ENCODE results near the gene ZWILCH.

The ZWILCH gene

GRCh38 chr15:66558271-66558670 is 53.1 kb downstream of the ZWILCH start:
- no peak for DNase-seq

GRCh38 chr15:66560856-66561525 is 55.9 kb downstream of the ZWILCH start:
- DNase-seq, result no peak

- DNase-seq, result no peak
Observed at GRCh38 chr15:66563126-66563525, 58.0 kb downstream of the ZWILCH start.

GRCh38 chr15:66563566-66564110 is 58.5 kb downstream of the ZWILCH start:
- DNase-seq, result no peak

- DNase-seq, result peak; percentile 41
Observed at GRCh38 chr15:66564136-66565041, 59.3 kb downstream of the ZWILCH start.

- peak; percentile 37 for DNase-seq
Observed at GRCh38 chr15:66565141-66565641, 60.1 kb downstream of the ZWILCH start.

- no peak for DNase-seq
Observed at GRCh38 chr15:66565741-66566144, 60.6 kb downstream of the ZWILCH start, which contains the start of gene LCTL. TSS of gene LCTL (minus strand) at chr15:66565998. CDS start at chr15:66565365, 633 bp downstream.

GRCh38 chr15:66566963-66567531 is 61.9 kb downstream of the ZWILCH start:
- DNase-seq, result peak; percentile 69

GRCh38 chr15:66567897-66568296 is 62.8 kb downstream of the ZWILCH start:
- DNase-seq, result peak; percentile 41

- peak; percentile 32 for DNase-seq
Observed at GRCh38 chr15:66569461-66570137, 64.5 kb downstream of the ZWILCH start.

- DNase-seq, result no peak
Observed at GRCh38 chr15:66570327-66570726, 65.2 kb downstream of the ZWILCH start.

- DNase-seq, result peak; percentile 35
Observed at GRCh38 chr15:66570842-66571478, 65.8 kb downstream of the ZWILCH start.

GRCh38 chr15:66572146-66572545 is 67.0 kb downstream of the ZWILCH start:
- DNase-seq, result no peak

- DNase-seq, result no peak
Observed at GRCh38 chr15:66573348-66573718, 68.2 kb downstream of the ZWILCH start.

GRCh38 chr15:66573719-66574595 is 68.8 kb downstream of the ZWILCH start:
- DNase-seq, result no peak

- DNase-seq, result no peak
Observed at GRCh38 chr15:66574596-66574950, 69.4 kb downstream of the ZWILCH start.

GRCh38 chr15:66578286-66578875 is 73.3 kb downstream of the ZWILCH start:
- DNase-seq, result no peak

- no peak for DNase-seq
Observed at GRCh38 chr15:66580643-66581042, 75.5 kb downstream of the ZWILCH start.

- no peak for DNase-seq
Observed at GRCh38 chr15:66581972-66582537, 76.9 kb downstream of the ZWILCH start.
